Measurements from ENCODE around the gene TRAPPC13. TPM values are rescaled to one million over a fixed set of nuclear protein-coding genes. Genes with fewer than 3 reads are reported as not detected.

TRAPPC13 gene
- total and polyA plus RNA-seq, 2 of the 4 experiments (the other 2 are of a cell fraction) = 10.1 to 17.2 TPM

DNA sequence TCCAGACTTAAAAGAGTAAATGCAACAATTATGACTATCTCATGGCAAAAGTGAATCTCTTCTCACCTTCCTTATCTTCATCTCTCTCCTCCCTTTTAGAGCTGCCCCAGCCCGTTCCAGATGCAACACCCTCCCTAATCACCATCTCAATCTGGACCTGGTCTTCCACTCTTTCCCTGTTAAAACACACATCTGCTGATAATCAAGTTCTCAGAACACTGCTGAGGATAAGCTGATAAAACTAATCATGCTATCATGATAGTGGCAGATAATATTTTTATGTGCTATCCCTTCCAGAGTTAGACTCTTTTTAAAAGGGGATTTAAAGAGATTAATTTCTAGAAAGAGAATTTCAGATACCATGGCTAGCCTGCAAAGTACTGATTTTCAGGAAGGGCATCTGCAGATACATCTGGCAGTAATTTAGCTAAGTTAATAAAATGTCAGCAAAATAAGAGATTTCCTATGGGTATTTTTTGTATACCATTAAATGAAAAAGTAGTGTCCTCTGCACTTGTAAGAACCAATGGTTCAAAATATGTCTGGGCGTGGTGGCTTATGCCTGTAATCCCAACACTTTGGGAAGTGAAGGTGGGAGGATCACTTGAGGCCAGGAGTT is 79.9 kb downstream of the TRAPPC13 start:
- TF ChIP-seq SMC3 (IDR thresholded peaks at IDR 0.05; ENCODE audit: low read depth, low read length) (no peak), RCOR1 (IDR thresholded peaks at IDR 0.05; ENCODE audit: insufficient replicate concordance, low read length) (no peak), MAFK (IDR thresholded peaks at IDR 0.05; ENCODE audit: low read depth, low read length) (no peak), NFE2L2 (IDR thresholded peaks at IDR 0.05; ENCODE audit: low read depth, low read length) (no peak)
- Histone ChIP-seq H3K4ac (ENCODE audit: low read depth, low read length) (no peak overlapping the region), H2BK15ac (ENCODE audit: low read depth, low read length) (no peak overlapping the region), H3K27me3 (ENCODE audit: control insufficient read depth, insufficient read depth, low read length) (no peaks in the 10 kb centered on the region), H3K9me3 (ENCODE audit: control insufficient read depth, insufficient read depth, low read length) (no peaks in the 10 kb centered on the region), H3K9ac (ENCODE audit: low read depth, low read length) (no peak overlapping the region), H3K23ac (ENCODE audit: low read depth, low read length) (no peak overlapping the region), H3K4me3 (ENCODE audit: insufficient read depth, low read depth, low read length) (no peak overlapping the region), H2AFZ (replicated peaks; ENCODE audit: low read length, poor library complexity) (no peak overlapping the region), H3K56ac (ENCODE audit: extremely low read depth, insufficient read depth, low read length) (no peak overlapping the region), H3K4me1 (ENCODE audit: control insufficient read depth, insufficient read depth, low read length) (no peaks in the 10 kb centered on the region), H3K27ac (ENCODE audit: insufficient read depth, low read length) (no peak overlapping the region), H4K20me1 (ENCODE audit: insufficient read depth, low read length) (no peaks in the 10 kb centered on the region), H2BK5ac (ENCODE audit: low read depth, low read length, poor library complexity, severe bottlenecking) (no peak overlapping the region), H3K79me1 (ENCODE audit: low read depth in 1 of 2, low read length in 2 of 2) (peaks cover 0 to 6% of the 10 kb centered on the region in 2 experiments; a peak in 2 of 4 replicates), H2AK5ac (ENCODE audit: low read depth, low read length) (no peak overlapping the region), H3K18ac (ENCODE audit: low read depth, low read length) (no peak overlapping the region), H4K8ac (ENCODE audit: low read depth in 2 of 2, low read length in 2 of 2) (no peak overlapping the region), H3K4me2 (ENCODE audit: low read depth, low read length) (no peak overlapping the region), H4K91ac (ENCODE audit: insufficient read depth, low read depth, low read length) (no peak overlapping the region), H3K9me1 (ENCODE audit: insufficient read depth, low read length) (no peaks in the 10 kb centered on the region), H4K5ac (ENCODE audit: low read depth, low read length) (no peak overlapping the region), H3K36me3 (ENCODE audit: control insufficient read depth, insufficient read depth, low read length) (peaks cover 18% of the 10 kb centered on the region; the same call in 1 of the 2 replicates), H2BK20ac (ENCODE audit: low read depth, low read length) (no peak overlapping the region), H2AK9ac (replicated peaks; ENCODE audit: low read depth, low read length, poor library complexity) (no peak overlapping the region), H2BK120ac (ENCODE audit: low read depth, low read length) (no peak overlapping the region), H3K14ac (replicated peaks; ENCODE audit: low read depth, low read length) (no peak overlapping the region)
- dilution Hi-C loops (cut with HindIII; ENCODE audit: low sequenced_read_pairs, unreplicated experiment) = no loop called here
- DNase-seq = no peak
- BruUV-seq (replicated peaks) = no TSS peak
- ATAC-seq (ENCODE audit: low read depth) = no peak
- in situ Hi-C loops (cut with MboI; ENCODE audit: low sequenced_read_pairs) = no loop called here
- WGBS, 2 experiments (ENCODE audit: extremely low coverage in 2 of 2, insufficient read length in 1 of 2) = no CpG with 5 or more reads among the region's 2 CpGs
- CTCF ChIA-PET = no interaction called here
- intact Hi-C loops (cut with micrococcal nuclease) = no loop called here
- POLR2A ChIA-PET (ENCODE audit: unreplicated experiment) = interaction anchor here (0.7 kb wide), 1 partner anchor 93 kb away, joined by 3 read pairs; no protein-coding TSS in a partner anchor
